GM10266 (cell line): Measurements from ENCODE around the gene RPL22L1.
"Not testable (repeated sequence)": the region's sequence is repeated elsewhere in the genome, so short reads cannot be mapped to it uniquely, and the experiment has no call there.

Experiments
- DNase-seq: peaks from one replicate; pipeline ENCODE4 v3.0.0; 2012; ENCODE audit errors: extremely low spot score
- TF ChIP-seq, protein P1 (sequence below): IDR thresholded peaks from 2 replicates; pipeline ENCODE4 v1.5.1; 2012; ENCODE audit warnings: mild to moderate bottlenecking, low read depth; ENCODE audit not compliant: control insufficient read depth, insufficient read depth; ENCODE audit errors: missing control alignments

Gene RPL22L1

DNA sequence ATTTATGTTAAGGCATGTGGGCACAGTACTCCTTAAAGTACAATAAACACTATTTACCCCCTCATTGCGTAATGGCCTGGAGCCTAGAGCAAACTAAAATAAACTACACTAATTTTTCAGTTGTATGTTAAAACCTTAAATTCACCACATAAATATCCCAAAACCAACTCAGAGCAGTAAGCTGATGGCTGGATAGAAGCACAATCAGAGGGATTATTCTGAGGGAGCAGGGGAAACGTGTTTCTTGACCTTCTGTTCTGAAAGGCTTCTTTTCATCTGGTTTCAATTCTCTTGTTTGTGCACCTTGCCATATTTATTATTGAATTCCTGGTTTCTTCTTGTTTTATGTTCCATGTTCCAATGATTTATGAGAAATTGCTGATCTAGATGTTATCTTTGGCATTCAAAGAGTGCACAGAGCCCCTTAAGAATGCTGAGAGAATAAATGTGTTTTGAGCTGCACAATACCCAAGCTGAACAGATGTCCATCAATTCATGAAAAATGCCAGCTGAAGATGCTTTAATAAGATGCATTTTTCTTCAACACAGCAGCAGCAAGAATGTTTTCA, 29.6 kb downstream of the RPL22L1 start:
- TF ChIP-seq, protein P1, sequence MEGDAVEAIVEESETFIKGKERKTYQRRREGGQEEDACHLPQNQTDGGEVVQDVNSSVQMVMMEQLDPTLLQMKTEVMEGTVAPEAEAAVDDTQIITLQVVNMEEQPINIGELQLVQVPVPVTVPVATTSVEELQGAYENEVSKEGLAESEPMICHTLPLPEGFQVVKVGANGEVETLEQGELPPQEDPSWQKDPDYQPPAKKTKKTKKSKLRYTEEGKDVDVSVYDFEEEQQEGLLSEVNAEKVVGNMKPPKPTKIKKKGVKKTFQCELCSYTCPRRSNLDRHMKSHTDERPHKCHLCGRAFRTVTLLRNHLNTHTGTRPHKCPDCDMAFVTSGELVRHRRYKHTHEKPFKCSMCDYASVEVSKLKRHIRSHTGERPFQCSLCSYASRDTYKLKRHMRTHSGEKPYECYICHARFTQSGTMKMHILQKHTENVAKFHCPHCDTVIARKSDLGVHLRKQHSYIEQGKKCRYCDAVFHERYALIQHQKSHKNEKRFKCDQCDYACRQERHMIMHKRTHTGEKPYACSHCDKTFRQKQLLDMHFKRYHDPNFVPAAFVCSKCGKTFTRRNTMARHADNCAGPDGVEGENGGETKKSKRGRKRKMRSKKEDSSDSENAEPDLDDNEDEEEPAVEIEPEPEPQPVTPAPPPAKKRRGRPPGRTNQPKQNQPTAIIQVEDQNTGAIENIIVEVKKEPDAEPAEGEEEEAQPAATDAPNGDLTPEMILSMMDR, result no peak
- DNase-seq, result no peak

DNA sequence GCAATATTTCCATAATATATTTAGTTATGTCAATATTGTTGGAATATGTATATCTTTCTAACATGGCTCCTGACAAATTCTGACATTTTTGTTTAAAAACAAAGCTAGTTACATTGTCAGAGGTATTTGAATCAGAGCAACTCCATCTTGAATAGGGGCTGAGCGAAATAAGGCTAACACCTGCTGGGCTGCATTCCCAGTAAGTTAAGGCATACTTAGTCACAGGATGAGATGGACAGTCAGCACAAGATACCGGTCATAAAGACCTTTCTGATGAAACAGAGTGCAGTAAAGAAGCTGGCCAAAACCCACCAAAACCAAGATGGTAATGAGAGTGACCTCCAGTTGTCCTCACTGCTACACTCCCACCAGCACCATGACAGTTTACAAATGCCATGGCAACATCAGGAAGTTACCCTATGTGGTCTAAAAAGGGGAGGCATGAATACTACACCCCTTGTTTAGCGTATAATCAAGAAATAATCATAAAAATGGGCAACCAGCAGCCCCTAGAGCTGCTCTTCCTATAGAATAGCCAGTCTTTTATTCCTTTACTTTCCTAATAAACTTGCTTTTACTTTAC, 30.4 kb downstream of the RPL22L1 start:
- TF ChIP-seq, protein P1, result no peak
- no peak for DNase-seq

DNA sequence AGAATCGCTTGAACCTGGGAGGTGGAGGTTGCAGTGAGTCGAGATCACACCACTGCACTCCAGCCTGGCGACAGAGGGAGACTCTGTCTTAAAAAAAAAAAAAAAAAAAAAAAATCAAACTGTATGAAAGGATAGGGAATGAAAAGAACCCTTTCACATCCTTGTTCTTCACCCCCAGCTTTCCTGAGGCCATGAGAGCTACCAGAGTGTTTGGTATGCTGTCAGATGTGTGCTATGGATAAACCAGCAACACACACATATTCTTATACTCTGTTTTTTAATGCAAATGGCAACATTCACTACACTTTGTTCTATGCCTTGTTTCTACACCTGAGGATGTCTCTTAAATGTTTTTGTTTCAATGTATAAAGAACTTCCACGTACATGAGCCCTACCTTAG, 33.5 kb downstream of the RPL22L1 start:
- no peak for DNase-seq
- TF ChIP-seq, protein P1, result no peak

DNA sequence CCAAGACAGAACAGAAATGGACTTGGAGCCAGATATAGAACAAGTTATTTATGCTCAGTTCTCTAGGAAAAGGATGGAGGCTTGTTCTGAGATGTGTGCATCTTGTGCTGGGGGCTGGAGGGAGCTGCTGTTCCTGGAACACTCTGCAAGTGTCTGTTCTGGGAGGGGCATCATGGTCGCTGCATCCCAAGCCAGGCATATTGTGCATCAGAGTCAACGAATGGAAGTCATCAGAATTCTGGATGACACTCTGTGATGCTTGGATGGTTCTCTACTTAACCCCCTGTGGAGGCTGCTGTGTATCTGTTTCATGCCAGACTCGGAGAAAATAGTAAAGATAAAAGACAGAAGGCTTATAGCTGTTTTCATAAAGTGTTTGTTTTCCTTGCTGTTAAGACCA, 34.7 kb downstream of the RPL22L1 start:
- TF ChIP-seq, protein P1, result no peak
- DNase-seq, result no peak

DNA sequence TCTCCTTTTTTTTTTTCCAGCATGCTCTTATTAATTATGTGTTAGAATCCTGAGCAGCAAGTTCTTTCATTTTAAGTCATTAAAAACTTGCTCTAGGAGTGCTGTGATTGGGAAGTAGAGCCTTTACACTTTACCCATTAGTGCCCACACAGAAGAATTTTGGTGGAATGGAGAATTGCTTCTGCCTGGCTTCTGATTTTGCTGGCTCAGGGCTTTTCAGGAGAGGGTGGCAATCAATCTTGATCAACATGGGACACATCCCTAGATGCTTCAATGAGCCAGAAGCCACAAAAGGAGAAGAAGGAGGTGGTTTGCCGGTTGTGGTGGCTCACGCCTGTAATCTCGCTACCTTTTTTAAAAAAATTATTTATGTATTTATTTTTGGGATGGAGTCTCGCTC, 39.4 kb downstream of the RPL22L1 start:
- TF ChIP-seq, protein P1, result no peak
- DNase-seq, result no peak

DNA sequence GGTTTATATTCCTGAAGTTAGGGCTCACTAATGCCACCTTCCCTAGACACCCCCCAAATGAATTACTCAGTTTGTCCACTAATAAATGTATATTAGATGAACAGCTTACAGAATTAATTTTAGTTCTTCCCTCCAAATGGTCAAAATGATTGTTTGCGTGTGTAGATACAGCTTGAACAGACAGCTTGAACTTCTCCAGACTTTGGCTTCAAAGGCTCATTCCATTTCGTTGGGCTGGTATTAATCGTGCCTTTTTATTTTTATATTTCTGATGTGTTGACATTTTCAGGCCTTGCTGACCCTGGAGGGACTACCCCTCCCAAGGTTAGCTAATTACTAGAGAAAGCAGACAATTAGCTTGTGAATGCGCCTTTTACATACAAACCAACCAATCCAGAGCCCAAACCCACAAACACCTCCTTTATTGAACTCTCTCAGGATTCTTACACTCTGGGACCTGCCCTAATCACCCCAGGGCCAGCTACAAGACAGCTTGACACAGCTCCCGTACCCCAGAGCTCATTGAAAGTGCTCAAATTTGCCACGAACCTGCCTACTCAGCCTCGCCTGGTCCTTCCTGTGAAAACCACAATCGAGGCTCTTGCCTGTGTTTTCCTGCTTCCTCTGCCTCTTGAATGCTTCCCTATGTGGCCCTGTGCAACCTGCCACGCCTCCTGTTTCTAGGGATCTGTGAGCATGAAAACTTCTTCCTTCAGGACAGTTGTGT, 40.3 kb downstream of the RPL22L1 start:
- TF ChIP-seq, protein P1, result no peak
- DNase-seq, result no peak

DNA sequence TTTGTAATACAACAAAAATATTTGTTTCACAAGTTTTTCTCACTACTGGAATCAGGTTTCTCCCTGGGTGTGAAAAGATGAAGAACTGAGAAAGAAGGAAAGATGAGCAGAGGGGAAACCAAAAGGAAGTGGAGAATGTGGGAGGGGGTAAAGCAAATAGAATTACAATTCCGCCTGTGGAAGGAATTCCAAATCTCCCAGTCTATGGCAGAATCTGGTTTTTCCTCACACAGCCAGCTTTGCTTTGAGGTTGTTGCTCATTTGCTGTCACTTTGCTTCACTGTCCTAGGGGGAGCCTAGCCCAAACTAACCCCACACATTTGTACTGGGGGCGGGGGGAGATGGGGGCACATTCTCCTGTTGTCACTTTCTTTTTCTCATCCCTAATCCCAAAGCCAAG, 43.9 kb downstream of the RPL22L1 start:
- TF ChIP-seq, protein P1, result no peak
- no peak for DNase-seq

DNA sequence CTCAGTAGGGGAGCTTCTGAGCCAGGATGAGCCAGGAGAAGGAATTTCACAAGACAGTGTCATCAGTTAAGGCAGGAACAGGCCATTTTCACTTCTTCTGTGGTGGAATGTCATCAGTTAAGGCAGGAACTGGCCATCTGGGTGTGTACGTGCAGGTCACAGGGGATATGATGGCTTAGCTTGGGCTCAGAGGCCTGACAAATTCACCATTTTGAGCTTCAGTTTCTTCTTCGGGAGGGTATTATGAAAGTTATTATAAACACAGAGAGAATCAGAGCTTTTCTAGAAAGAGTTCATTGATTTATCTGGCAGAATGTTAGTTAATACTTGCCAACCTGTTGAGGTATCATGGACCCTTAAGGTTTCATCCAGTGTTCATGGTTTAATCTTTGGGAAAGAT, 46.4 kb downstream of the RPL22L1 start:
- DNase-seq, result not testable (repeated sequence)

DNA sequence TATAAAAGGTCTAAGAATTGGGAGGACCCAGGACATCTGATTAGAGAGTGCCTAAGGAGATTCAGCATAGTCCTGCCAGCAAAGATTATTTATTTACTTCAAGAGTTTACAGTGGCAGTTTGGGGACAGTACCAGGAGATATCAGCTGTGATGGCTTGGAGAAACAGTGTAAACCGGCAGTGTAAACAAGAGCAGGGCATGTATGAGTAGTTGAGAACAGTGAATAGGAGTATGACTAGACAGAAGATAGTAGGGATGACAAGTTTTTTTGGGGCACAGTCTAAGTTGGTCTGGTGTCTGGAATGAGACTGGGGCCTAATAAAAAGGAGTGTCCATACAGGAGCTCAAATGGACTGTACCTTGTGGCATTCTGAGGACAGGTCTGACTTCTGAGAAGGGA, 51.7 kb downstream of the RPL22L1 start:
- not testable (repeated sequence) for DNase-seq

DNA sequence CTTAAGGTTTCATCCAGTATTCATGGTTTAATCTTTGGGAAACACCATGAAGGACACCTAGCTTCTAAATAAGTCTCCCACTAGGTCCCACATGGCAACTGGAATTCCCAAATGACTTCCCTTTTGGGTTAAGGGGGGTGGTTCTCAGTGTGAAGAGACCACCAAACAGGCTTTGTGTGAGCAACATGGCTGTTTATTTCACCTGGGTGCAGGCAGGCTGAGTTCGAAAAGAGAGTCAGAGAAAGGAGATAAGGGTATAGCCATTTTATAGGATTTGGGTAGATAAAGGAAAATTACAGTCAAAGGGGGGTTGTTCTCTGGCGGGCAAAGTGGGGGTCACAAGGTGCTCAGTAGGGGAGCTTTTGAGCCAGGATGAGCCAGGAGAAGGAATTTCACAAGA, 52.5 kb downstream of the RPL22L1 start:
- not testable (repeated sequence) for DNase-seq
